ENCODE results near the gene CORT.
"Not testable (repeated sequence)": the region's sequence is repeated elsewhere in the genome, so short reads cannot be mapped to it uniquely, and the experiment has no call there.

The CORT gene

GRCh38 chr1:10473145-10473765 lies 23.4 kb downstream of the CORT start:
- no peaks in the 10 kb centered on the region for H3K9me2 ChIP-seq (ENCODE audit: low read depth, low read length)
- H3F3A ChIP-seq (ENCODE audit: insufficient read depth, low read length) = no peaks in the 10 kb centered on the region
- peak overlapping the region; percentile 70 for H3K9ac ChIP-seq (ENCODE audit: low read length)
- TF ChIP-seq EZH2 (IDR thresholded peaks at IDR 0.05; ENCODE audit: borderline replicate concordance, low read length) = no peak
- TF ChIP-seq CTCF (IDR thresholded peaks at IDR 0.05; ENCODE audit: low read length) = no peak
- no peaks in the 10 kb centered on the region for H4K20me1 ChIP-seq (ENCODE audit: insufficient read depth, low read length)
- peak overlapping the region; percentile 92 for H3K27ac ChIP-seq (ENCODE audit: low read depth, low read length, poor library complexity, severe bottlenecking)
- H3K36me3 ChIP-seq (ENCODE audit: insufficient read depth, low read length) = peaks cover 11% of the 10 kb centered on the region
- no peaks in the 10 kb centered on the region for H3K9me3 ChIP-seq (ENCODE audit: low read length)
- H3K27me3 ChIP-seq (ENCODE audit: insufficient read depth, low read length) = no peaks in the 10 kb centered on the region
- H2AFZ ChIP-seq (ENCODE audit: low read length) = peak overlapping the region; percentile 71
- H3K4me2 ChIP-seq (ENCODE audit: low read length) = peak overlapping the region; percentile 80
- peaks cover 8% of the 10 kb centered on the region; the same call in 1 of the 2 replicates for H3K79me2 ChIP-seq (ENCODE audit: insufficient read depth, low read length)
- peak overlapping the region; percentile 83 for H3K4me3 ChIP-seq (ENCODE audit: low read depth, low read length, poor library complexity, severe bottlenecking)
- H3K4me1 ChIP-seq (ENCODE audit: insufficient read depth, low read length, severe bottlenecking) = peaks cover 43% of the 10 kb centered on the region

GRCh38 chr1:10474309-10474612 lies 24.4 kb downstream of the CORT start:
- H3K79me2 ChIP-seq (ENCODE audit: insufficient read depth, low read length); H3K9ac ChIP-seq (ENCODE audit: low read length); H3K36me3 ChIP-seq (ENCODE audit: insufficient read depth, low read length); H3K9me2 ChIP-seq (ENCODE audit: low read depth, low read length); H3K27me3 ChIP-seq (ENCODE audit: insufficient read depth, low read length); H3F3A ChIP-seq (ENCODE audit: insufficient read depth, low read length); H4K20me1 ChIP-seq (ENCODE audit: insufficient read depth, low read length); H2AFZ ChIP-seq (ENCODE audit: low read length); H3K9me3 ChIP-seq (ENCODE audit: low read length): not testable (repeated sequence)
- peak overlapping the region; percentile 83 for H3K4me2 ChIP-seq (ENCODE audit: low read length)
- H3K4me1 ChIP-seq (ENCODE audit: insufficient read depth, low read length, severe bottlenecking) = peaks cover 43% of the 10 kb centered on the region
- H3K27ac ChIP-seq (ENCODE audit: low read depth, low read length, poor library complexity, severe bottlenecking) = peak overlapping the region; percentile 92
- H3K4me3 ChIP-seq (ENCODE audit: low read depth, low read length, poor library complexity, severe bottlenecking) = peak overlapping the region; percentile 97

- no peak within 1 kb of the TSS for H2AFZ ChIP-seq (ENCODE audit: low read length)
- H4K20me1 ChIP-seq (ENCODE audit: insufficient read depth, low read length) = no peaks in the 10 kb centered on the region
- no peaks in the 10 kb centered on the region for H3K9me3 ChIP-seq (ENCODE audit: low read length)
- peaks cover 14% of the 10 kb centered on the region; the same call in 1 of the 2 replicates for H3K79me2 ChIP-seq (ENCODE audit: insufficient read depth, low read length)
- peak within 1 kb of the TSS; percentile 92 for H3K27ac ChIP-seq (ENCODE audit: low read depth, low read length, poor library complexity, severe bottlenecking)
- no peaks in the 10 kb centered on the region for H3F3A ChIP-seq (ENCODE audit: insufficient read depth, low read length)
- H3K9ac ChIP-seq (ENCODE audit: low read length) = peak within 1 kb of the TSS; percentile 93
- peak within 1 kb of the TSS; percentile 83 for H3K4me2 ChIP-seq (ENCODE audit: low read length)
- peaks cover 43% of the 10 kb centered on the region for H3K4me1 ChIP-seq (ENCODE audit: insufficient read depth, low read length, severe bottlenecking)
- no peaks in the 10 kb centered on the region for H3K27me3 ChIP-seq (ENCODE audit: insufficient read depth, low read length)
- H3K4me3 ChIP-seq (ENCODE audit: low read depth, low read length, poor library complexity, severe bottlenecking) = peak within 1 kb of the TSS; percentile 97
- no peaks in the 10 kb centered on the region for H3K36me3 ChIP-seq (ENCODE audit: insufficient read depth, low read length)
- no peak for TF ChIP-seq EZH2 (IDR thresholded peaks at IDR 0.05; ENCODE audit: borderline replicate concordance, low read length)
- TF ChIP-seq CTCF (IDR thresholded peaks at IDR 0.05; ENCODE audit: low read length) = no peak
- no peaks in the 10 kb centered on the region for H3K9me2 ChIP-seq (ENCODE audit: low read depth, low read length)
Measured at GRCh38 chr1:10474613-10475507, 25.0 kb downstream of the CORT start, which contains the start of gene PEX14. Gene PEX14, plus strand, starts transcription at chr1:10474950. Its CDS starts 17 bp downstream, at chr1:10474967.
